Uterus (tissue), 4 donors: ENCODE results near the gene GPALPP1. TPM values are rescaled to one million over a fixed set of nuclear protein-coding genes. Genes with fewer than 3 reads are reported as not detected.

Experiments
- DNase-seq, 2 donors: peaks; one replicate each; pipeline ENCODE4 v3.0.0-alpha.2; 2019 to 2020
- H3K27ac ChIP-seq, 2 donors: fragments of 200-600 bp; sonication (generic); 1 replicate in 1 of 2; 2 replicates in 1 of 2; pipeline ENCODE4 v1.5.1; 2016 to 2018
- H3K27me3 ChIP-seq, 2 donors: fragments of 200-600 bp; sonication (generic); one replicate each; pipeline ENCODE4 v1.5.1; 2018 to 2019; ENCODE audit warnings: control low read depth in 1 of 2
- H3K36me3 ChIP-seq, 2 donors: fragments of 200-600 bp; sonication (generic); one replicate each; pipeline ENCODE4 v1.5.1; 2019; ENCODE audit warnings: control low read depth in 1 of 2
- H3K4me1 ChIP-seq, 2 donors: fragments of 200-600 bp; sonication (generic); one replicate each; pipeline ENCODE4 v1.5.1; 2018 to 2019; ENCODE audit warnings: control low read depth in 1 of 2
- H3K4me3 ChIP-seq, 2 donors: fragments of 200-600 bp; sonication (generic); 1 replicate in 1 of 2; 2 replicates in 1 of 2; pipeline ENCODE4 v1.5.1; 2018 to 2019; ENCODE audit warnings: mild to moderate bottlenecking in 1 of 2
- H3K9me3 ChIP-seq, 2 donors: fragments of 200-600 bp; sonication (generic); one replicate each; pipeline ENCODE4 v1.5.1; 2019; ENCODE audit warnings: control low read depth in 1 of 2
- POLR2A ChIP-seq, 2 donors: fragments of 450-650 bp; IDR thresholded peaks; one replicate each; pipeline ENCODE4 v1.6.1; 2016; ENCODE audit warnings: antibody characterized with exemption in 2 of 2, mild to moderate bottlenecking in 1 of 2, moderate library complexity in 1 of 2
- intact Hi-C: fragments of 100-400 bp; cut with DNase I; formaldehyde crosslinking; loops from one replicate; pipeline ENCODE4 v1.15.1; 2023; ENCODE audit warnings: low total_unique reads
- total RNA-seq, 4 donors: library from RNA; depleted of rRNA in 3 of 4; stranded (reverse); fragments of >200 nt in 3 of 4; gene quantifications; one replicate each; pipeline versions ENCODE4 v1.1.0 to v1.2.4, GENCODE V29; 2014 to 2023
- TF ChIP-seq, protein P1 (sequence below), 4 experiments: fragments of 200-600 bp in 2 of 4; fragments of 450-650 bp in 2 of 4; sonication (generic) in 2 of 4; IDR thresholded peaks; one replicate each; pipeline ENCODE4 v1.5.1; 2016 to 2019; ENCODE audit warnings: antibody characterized with exemption in 4 of 4, mild to moderate bottlenecking in 2 of 4, moderate library complexity in 1 of 4
- donor health status: DM: yes; HTN: yes; CAD: no.

The GPALPP1 gene
- total RNA-seq, 4 donors from 2014 or later: 8.7 to 55.2 (median 28.1) TPM

- Histone ChIP-seq H3K4me1 (peaks cover 3 to 8% of the 10 kb centered on the region in 2 donors), H3K4me3 (no peak overlapping the region), H3K27ac (no peak overlapping the region), H3K36me3 (no peaks in the 10 kb centered on the region), H3K27me3 (no peaks in the 10 kb centered on the region), H3K9me3 (no peaks in the 10 kb centered on the region)
- no peak for DNase-seq
- TF ChIP-seq POLR2A (IDR thresholded peaks at IDR 0.05): no peak
- TF ChIP-seq, protein P1, sequence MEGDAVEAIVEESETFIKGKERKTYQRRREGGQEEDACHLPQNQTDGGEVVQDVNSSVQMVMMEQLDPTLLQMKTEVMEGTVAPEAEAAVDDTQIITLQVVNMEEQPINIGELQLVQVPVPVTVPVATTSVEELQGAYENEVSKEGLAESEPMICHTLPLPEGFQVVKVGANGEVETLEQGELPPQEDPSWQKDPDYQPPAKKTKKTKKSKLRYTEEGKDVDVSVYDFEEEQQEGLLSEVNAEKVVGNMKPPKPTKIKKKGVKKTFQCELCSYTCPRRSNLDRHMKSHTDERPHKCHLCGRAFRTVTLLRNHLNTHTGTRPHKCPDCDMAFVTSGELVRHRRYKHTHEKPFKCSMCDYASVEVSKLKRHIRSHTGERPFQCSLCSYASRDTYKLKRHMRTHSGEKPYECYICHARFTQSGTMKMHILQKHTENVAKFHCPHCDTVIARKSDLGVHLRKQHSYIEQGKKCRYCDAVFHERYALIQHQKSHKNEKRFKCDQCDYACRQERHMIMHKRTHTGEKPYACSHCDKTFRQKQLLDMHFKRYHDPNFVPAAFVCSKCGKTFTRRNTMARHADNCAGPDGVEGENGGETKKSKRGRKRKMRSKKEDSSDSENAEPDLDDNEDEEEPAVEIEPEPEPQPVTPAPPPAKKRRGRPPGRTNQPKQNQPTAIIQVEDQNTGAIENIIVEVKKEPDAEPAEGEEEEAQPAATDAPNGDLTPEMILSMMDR (IDR thresholded peaks at IDR 0.05): no peak
- intact Hi-C loops: no loop called here
Measured at GRCh38 chr13:45051315-45051714, 62.0 kb downstream of the GPALPP1 start.

GRCh38 chr13:45055198-45055901, 66.0 kb downstream of the GPALPP1 start:
- intact Hi-C loops: no loop called here
- no peaks in the 10 kb centered on the region for H3K27me3 ChIP-seq
- no peak for TF ChIP-seq POLR2A (IDR thresholded peaks at IDR 0.05)
- TF ChIP-seq, protein P1 (IDR thresholded peaks at IDR 0.05): no peak
- no peaks in the 10 kb centered on the region for H3K9me3 ChIP-seq
- no peak overlapping the region for H3K4me3 ChIP-seq
- H3K36me3 ChIP-seq: no peaks in the 10 kb centered on the region
- H3K4me1 ChIP-seq: peaks cover 5 to 8% of the 10 kb centered on the region in 2 donors
- peak; percentile 42 to 49 for DNase-seq
- peak overlapping the region; percentile 69 to 81 for H3K27ac ChIP-seq

DNA sequence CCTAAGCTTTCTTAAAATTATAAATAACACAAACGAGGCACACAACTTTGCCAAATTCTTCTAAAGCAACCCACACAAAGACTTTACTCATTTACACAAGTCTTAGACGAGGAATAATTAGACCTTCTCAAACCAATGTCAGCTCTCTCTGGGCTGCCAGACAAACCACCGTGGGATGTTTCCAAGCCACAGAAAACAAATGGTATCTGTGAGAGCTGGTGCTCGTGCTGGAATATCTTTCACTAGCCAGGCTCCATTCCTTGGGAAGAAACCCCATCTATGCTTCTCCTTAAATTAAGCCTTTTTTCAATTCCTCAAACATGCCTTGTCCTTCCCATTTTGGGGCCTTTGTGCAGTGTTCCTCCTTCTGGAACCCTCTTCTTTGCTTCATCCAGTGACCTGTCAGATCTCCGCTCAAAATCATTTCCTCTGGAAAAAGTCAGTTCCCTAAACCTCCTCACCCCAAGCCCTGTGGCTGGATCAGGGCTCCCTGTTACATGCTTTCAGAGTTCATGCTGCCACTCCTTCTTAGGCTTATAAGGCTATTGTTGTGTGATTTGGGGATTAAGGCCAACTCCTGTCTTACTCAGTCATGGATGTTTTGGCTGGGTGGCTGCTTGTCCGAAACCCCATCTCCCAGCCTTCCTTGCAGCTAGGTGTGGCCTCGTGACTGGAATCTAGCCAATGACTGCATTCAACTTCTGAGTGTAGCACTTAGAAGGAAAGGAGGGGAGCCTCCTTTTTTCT, 66.7 kb downstream of the GPALPP1 start:
- no peaks in the 10 kb centered on the region for H3K27me3 ChIP-seq
- intact Hi-C loops: no loop called here
- H3K9me3 ChIP-seq: no peaks in the 10 kb centered on the region
- H3K27ac ChIP-seq: peak overlapping the region; percentile 69 to 81
- TF ChIP-seq POLR2A (IDR thresholded peaks at IDR 0.05): no peak
- TF ChIP-seq, protein P1 (IDR thresholded peaks at IDR 0.05): no peak
- H3K4me1 ChIP-seq: peaks cover 5 to 8% of the 10 kb centered on the region in 2 donors
- H3K36me3 ChIP-seq: no peaks in the 10 kb centered on the region
- DNase-seq: peak; percentile 40 to 50
- no peak overlapping the region for H3K4me3 ChIP-seq

GRCh38 chr13:45060062-45060461, 70.7 kb downstream of the GPALPP1 start:
- intact Hi-C loops: no loop called here

More at GRCh38 chr13:45060062-45060461, 70.7 kb downstream of the GPALPP1 start:
- H3K4me3 ChIP-seq: no peak overlapping the region
- H3K4me1 ChIP-seq: peaks cover under 1 to 5% of the 10 kb centered on the region in 2 donors
- TF ChIP-seq, protein P1 (IDR thresholded peaks at IDR 0.05): no peak
- TF ChIP-seq POLR2A (IDR thresholded peaks at IDR 0.05): no peak
- no peaks in the 10 kb centered on the region for H3K9me3 ChIP-seq
- H3K36me3 ChIP-seq: no peaks in the 10 kb centered on the region
- DNase-seq: no peak
- no peak overlapping the region for H3K27ac ChIP-seq
- H3K27me3 ChIP-seq: no peaks in the 10 kb centered on the region
